Panc1 (cell line): Measurements from ENCODE around the gene BRI3BP. TPM values are rescaled to one million over a fixed set of nuclear protein-coding genes. Genes with fewer than 3 reads are reported as not detected.

Experiments used
- ATAC-seq: fragments of 200-7000 bp; cut with Tn5 transposase; 2 replicates; pipeline ENCODE4 v1.9.1; 2020; ENCODE audit warnings: mild to moderate bottlenecking, moderate library complexity
- BruUV-seq: library from RNA; stranded (reverse); fragments of 400-500 nt; replicated peaks from 2 replicates; lab custom pipeline; 2021; lab: Mats Ljungman, UMichigan
- CTCF ChIA-PET: fragments of 300-600 bp; sonication (Branson Sonifier 250); formaldehyde crosslinking; loops from one replicate; lab custom pipeline; 2022; ENCODE audit warnings: antibody characterized with exemption; lab: Charles Lee
- POLR2A ChIA-PET: fragments of 300-600 bp; sonication (Branson Sonifier 250); formaldehyde crosslinking; loops from one replicate; lab custom pipeline; 2022; ENCODE audit warnings: antibody characterized with exemption; lab: Charles Lee
- DNase-seq: peaks from one replicate; pipeline ENCODE4 v3.0.0-alpha.2; 2010; ENCODE audit warnings: low read depth, low spot score
- H3K27ac ChIP-seq: 2 replicates; pipeline ENCODE4 v1.5.1; 2011; ENCODE audit warnings: mild to moderate bottlenecking, low read length, inconsistent platforms
- H3K27me3 ChIP-seq: fragments of 200-500 bp; sonication (Bioruptor generic); 2 replicates; pipeline ENCODE4 v1.6.0; 2014; ENCODE audit warnings: low read length, inconsistent platforms; ENCODE audit not compliant: control insufficient read depth, insufficient read depth
- H3K36me3 ChIP-seq: fragments of 200-500 bp; sonication (Bioruptor generic); 2 replicates; pipeline ENCODE4 v1.5.1; 2014; ENCODE audit warnings: inconsistent platforms, mild to moderate bottlenecking, low read length, moderate library complexity; ENCODE audit not compliant: control insufficient read depth, insufficient read depth
- H3K4me1 ChIP-seq: 2 replicates; pipeline ENCODE4 v1.5.1; 2011; ENCODE audit warnings: inconsistent platforms, mild to moderate bottlenecking, low read length, moderate library complexity; ENCODE audit not compliant: control insufficient read depth, insufficient read depth
- H3K4me3 ChIP-seq, 2 experiments: 2 replicates each; pipeline ENCODE4 v1.5.1; 2011 to 2012; ENCODE audit warnings: low read depth in 2 of 2, low read length in 2 of 2, mild to moderate bottlenecking in 2 of 2, inconsistent platforms in 1 of 2, moderate library complexity in 1 of 2
- H3K9me3 ChIP-seq: fragments of 200-500 bp; sonication (Bioruptor generic); 2 replicates; pipeline ENCODE4 v1.5.1; 2014; ENCODE audit warnings: low read depth, mild to moderate bottlenecking, inconsistent platforms, low read length, moderate library complexity; ENCODE audit not compliant: control insufficient read depth, insufficient read depth
- CTCF ChIP-seq: fragments of 450-650 bp; IDR thresholded peaks from 2 replicates; pipeline ENCODE4 v1.5.1; 2017; ENCODE audit warnings: mild to moderate bottlenecking
- POLR2AphosphoS5 ChIP-seq: IDR thresholded peaks from 2 replicates; pipeline ENCODE4 v1.6.1; 2012; ENCODE audit warnings: mild to moderate bottlenecking, low read depth, low read length, moderate library complexity
- REST ChIP-seq, 2 experiments: IDR thresholded peaks; 2 replicates each; pipeline ENCODE4 v1.6.1; 2011 to 2012; ENCODE audit warnings: low read depth in 2 of 2, control low read depth in 1 of 2, low read length in 1 of 2, mild to moderate bottlenecking in 1 of 2, moderate library complexity in 1 of 2; ENCODE audit not compliant: insufficient read depth in 1 of 2
- SIN3A ChIP-seq: IDR thresholded peaks from 2 replicates; pipeline ENCODE4 v1.6.1; 2012; ENCODE audit warnings: low read depth, mild to moderate bottlenecking, low read length, moderate library complexity, borderline replicate concordance; ENCODE audit not compliant: insufficient read depth
- TCF7L2 ChIP-seq: IDR thresholded peaks from 2 replicates; pipeline ENCODE4 v1.6.1; 2011; ENCODE audit warnings: mild to moderate bottlenecking, low read depth, low read length, inconsistent platforms
- in situ Hi-C: cut with HindIII; loops from 2 replicates; pipeline ENCODE4 v1.10.0; 2016; ENCODE audit warnings: low sequenced_read_pairs, low pct_unique_long_range_greater_than_20kb
- intact Hi-C: fragments of 100-400 bp; cut with micrococcal nuclease; formaldehyde crosslinking; loops from one replicate; pipeline ENCODE4 v1.10.0; 2022; ENCODE audit not compliant: unreplicated experiment
- total RNA-seq: library from RNA; stranded (reverse); gene quantifications from one replicate; pipeline ENCODE4 v1.2.1, GENCODE V29; 2021; ENCODE audit not compliant: unreplicated experiment

BRI3BP gene
- total RNA-seq, 1 experiment from 2014 or later = 35.1 TPM

- ATAC-seq (no peak), DNase-seq (no peak)
- CTCF ChIA-PET = no interaction called here
- POLR2A ChIA-PET = no interaction called here
- Histone ChIP-seq H3K27me3 (no peaks in the 10 kb centered on the region), H3K4me1 (no peaks in the 10 kb centered on the region), H3K27ac (no peak overlapping the region), H3K4me3 (no peak overlapping the region), H3K36me3 (peaks cover 10% of the 10 kb centered on the region; the same call in 1 of the 2 replicates), H3K9me3 (no peaks in the 10 kb centered on the region)
- in situ Hi-C loops = no loop called here
- TF ChIP-seq POLR2AphosphoS5 (no peak), TCF7L2 (no peak), REST (IDR thresholded peaks at IDR 0.05; ENCODE audit: insufficient read depth in 1 of 2, low read depth in 2 of 2, low read length in 1 of 2) (no peak), CTCF (no peak), SIN3A (no peak)
- intact Hi-C loops = no loop called here
- BruUV-seq = no TSS peak
These were observed 21.8 kb upstream of the BRI3BP start for GRCh38 chr12:124971603-124972002.

- no peak overlapping the region for H3K27ac ChIP-seq
- intact Hi-C loops (no loop called here), in situ Hi-C loops (no loop called here)
- peaks cover 11% of the 10 kb centered on the region; the same call in 1 of the 2 replicates for H3K36me3 ChIP-seq
- H3K4me3 ChIP-seq = no peak overlapping the region
- no peak for ATAC-seq
- H3K9me3 ChIP-seq = no peaks in the 10 kb centered on the region
- H3K27me3 ChIP-seq = no peaks in the 10 kb centered on the region
- no TSS peak for BruUV-seq
- TF ChIP-seq CTCF (no peak), POLR2AphosphoS5 (no peak), TCF7L2 (no peak), SIN3A (no peak), REST (IDR thresholded peaks at IDR 0.05; ENCODE audit: insufficient read depth in 1 of 2, low read depth in 2 of 2, low read length in 1 of 2) (no peak)
- H3K4me1 ChIP-seq = no peaks in the 10 kb centered on the region
- no peak for DNase-seq
- POLR2A ChIA-PET = no interaction called here
- CTCF ChIA-PET = no interaction called here
These were observed 21.2 kb upstream of the BRI3BP start for GRCh38 chr12:124972211-124972610.
